Smooth muscle cell of the brain vasculature (primary cell): Measurements from ENCODE around the gene ZNF76.

Experiments used
- DNase-seq: peaks from one replicate; pipeline ENCODE4 v3.0.0-alpha.2; 2012; ENCODE audit warnings: low read depth, low spot score

The ZNF76 gene

GRCh38 chr6:35267446-35267845 lies 7.9 kb downstream of the ZNF76 start:
- DNase-seq: no peak

- no peak for DNase-seq
Measured at GRCh38 chr6:35267897-35268296, 8.4 kb downstream of the ZNF76 start.

GRCh38 chr6:35272005-35272404 lies 12.5 kb downstream of the ZNF76 start:
- DNase-seq: no peak

- no peak for DNase-seq
Measured at GRCh38 chr6:35273822-35274559, 14.5 kb downstream of the ZNF76 start.

GRCh38 chr6:35275744-35276260 lies 16.3 kb downstream of the ZNF76 start:
- no peak for DNase-seq

- DNase-seq: no peak
Measured at GRCh38 chr6:35278708-35279107, 19.2 kb downstream of the ZNF76 start.

- no peak for DNase-seq
Measured at GRCh38 chr6:35280903-35281302, 21.4 kb downstream of the ZNF76 start.

- DNase-seq: no peak
Measured at GRCh38 chr6:35282472-35282871, 22.9 kb downstream of the ZNF76 start.

GRCh38 chr6:35283361-35283760 lies 23.8 kb downstream of the ZNF76 start:
- no peak for DNase-seq

GRCh38 chr6:35287671-35288396 lies 28.3 kb downstream of the ZNF76 start:
- DNase-seq: no peak

GRCh38 chr6:35288834-35289233 lies 29.3 kb downstream of the ZNF76 start:
- DNase-seq: no peak

- no peak for DNase-seq
Measured at GRCh38 chr6:35291491-35291890, 32.0 kb downstream of the ZNF76 start.

GRCh38 chr6:35292494-35292893 lies 33.0 kb downstream of the ZNF76 start:
- DNase-seq: no peak

- no peak for DNase-seq
Measured at GRCh38 chr6:35293681-35294080, 34.1 kb downstream of the ZNF76 start.

GRCh38 chr6:35294308-35294945 lies 34.9 kb downstream of the ZNF76 start:
- DNase-seq: no peak

- no peak for DNase-seq
Measured at GRCh38 chr6:35295036-35295435, 35.5 kb downstream of the ZNF76 start.

- DNase-seq: no peak
Measured at GRCh38 chr6:35295521-35296315, 36.2 kb downstream of the ZNF76 start.

- no peak for DNase-seq
Measured at GRCh38 chr6:35296931-35297600, 37.5 kb downstream of the ZNF76 start.

GRCh38 chr6:35297601-35298481 lies 38.3 kb downstream of the ZNF76 start, which contains the start of gene DEF6:
Gene DEF6 (plus strand): TSS chr6:35297818. CDS start chr6:35297857, 39 bp downstream.
- peak; percentile 51 for DNase-seq

- DNase-seq: no peak
Measured at GRCh38 chr6:35298625-35299140, 39.1 kb downstream of the ZNF76 start.
